Measurements from ENCODE around the gene EFNA4. TPM values are rescaled to one million over a fixed set of nuclear protein-coding genes. Genes with fewer than 3 reads are reported as not detected.

EFNA4 gene
- total and polyA plus RNA-seq, 9 of the 15 experiments (the other 6 are each of a cell fraction or from before 2014, with no cell fraction given) = 0.68 to 7.4 (median 6.1) TPM

GRCh38 chr1:155050560-155051341 is 12.8 kb upstream of the EFNA4 start, which contains the start of gene ADAM15 (continued):
- peak; percentile 66 for TF ChIP-seq KDM5B (IDR thresholded peaks at IDR 0.05; ENCODE audit: insufficient replicate concordance, low read depth, low read length)
- TF ChIP-seq HMG20B (CRISPR knock-in tag; IDR thresholded peaks at IDR 0.05) = no peak
- no peak for TF ChIP-seq BACH1 (tag; IDR thresholded peaks at IDR 0.05)
- TF ChIP-seq KAT7 (CRISPR knock-in tag; IDR thresholded peaks at IDR 0.05; ENCODE audit: borderline replicate concordance) = peak; percentile 70; the same call in 1 of the 2 replicates
- TF ChIP-seq ZBTB49 (CRISPR knock-in tag; IDR thresholded peaks at IDR 0.05; ENCODE audit: borderline replicate concordance) = no peak
- no peak for TF ChIP-seq DNMT1 (IDR thresholded peaks at IDR 0.05)
- no peak for TF ChIP-seq ATF4 (CRISPR knock-in tag; IDR thresholded peaks at IDR 0.05)
- TF ChIP-seq GABPB2 (CRISPR knock-in tag; conservative IDR thresholded peaks at IDR 0.05) = no peak
- TF ChIP-seq CCAR2 (IDR thresholded peaks at IDR 0.05; ENCODE audit: low read depth, low read length) = no peak
- TF ChIP-seq PTTG1 (tag; IDR thresholded peaks at IDR 0.05; ENCODE audit: low read depth) = no peak
- peak; percentile 22; the same call in 1 of the 2 replicates for TF ChIP-seq SMC3 (conservative IDR thresholded peaks at IDR 0.05; ENCODE audit: insufficient read depth, low read depth, low read length)
- TF ChIP-seq ZMIZ1 (IDR thresholded peaks at IDR 0.05; ENCODE audit: low read depth in 2 of 2, low read length in 2 of 2) = no peak
- TF ChIP-seq TRIM28 (IDR thresholded peaks at IDR 0.05) = no peak
- TF ChIP-seq FOXK1 (CRISPR knock-in tag; IDR thresholded peaks at IDR 0.05; ENCODE audit: borderline replicate concordance) = 0 out of 2 replicates have a peak, but pooled peaks have one; percentile 39
- no peak for TF ChIP-seq PHB (CRISPR knock-in tag; IDR thresholded peaks at IDR 0.05)
- peak; percentile 93 to 95 (median 95) for TF ChIP-seq CTCF (IDR thresholded peaks at IDR 0.05 in 2 of 3, conservative IDR thresholded peaks at IDR 0.05 in 1 of 3; ENCODE audit: insufficient read depth in 2 of 3, low read depth in 1 of 3, low read length in 3 of 3)
- peak; percentile 73; the same call in 1 of the 2 replicates for TF ChIP-seq GABPA (tag; conservative IDR thresholded peaks at IDR 0.05; ENCODE audit: low read depth)

Data from K562 (cell line).